GM18498 (cell line): ENCODE results near the gene TAT.

Experiments used
- ATAC-seq: cut with Tn5 transposase; IDR thresholded peaks from one replicate; pipeline ENCODE4 v1.9.1; 2021; ENCODE audit warnings: mild to moderate bottlenecking, moderate library complexity; ENCODE audit not compliant: unreplicated experiment

Gene TAT

DNA sequence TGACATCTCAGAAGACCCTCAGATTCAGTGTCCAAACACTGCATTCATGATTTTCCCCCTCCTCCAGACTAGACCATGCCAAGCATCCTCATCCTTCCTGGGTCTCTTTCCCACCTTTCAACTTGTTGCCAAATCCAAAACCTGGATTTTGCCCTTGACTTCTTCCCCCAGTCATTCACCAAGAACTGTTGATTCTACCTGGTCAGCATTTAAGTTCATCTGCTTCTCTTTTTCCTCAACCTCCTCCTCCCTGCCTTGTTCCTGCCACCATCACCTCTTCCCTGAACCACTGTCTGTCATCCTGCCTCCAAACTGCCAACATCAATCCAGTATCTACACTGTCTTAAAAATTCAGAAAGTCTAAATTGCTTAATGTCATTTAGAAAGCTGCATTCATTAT is 29.7 kb downstream of the TAT start:
- ATAC-seq, result no peak

DNA sequence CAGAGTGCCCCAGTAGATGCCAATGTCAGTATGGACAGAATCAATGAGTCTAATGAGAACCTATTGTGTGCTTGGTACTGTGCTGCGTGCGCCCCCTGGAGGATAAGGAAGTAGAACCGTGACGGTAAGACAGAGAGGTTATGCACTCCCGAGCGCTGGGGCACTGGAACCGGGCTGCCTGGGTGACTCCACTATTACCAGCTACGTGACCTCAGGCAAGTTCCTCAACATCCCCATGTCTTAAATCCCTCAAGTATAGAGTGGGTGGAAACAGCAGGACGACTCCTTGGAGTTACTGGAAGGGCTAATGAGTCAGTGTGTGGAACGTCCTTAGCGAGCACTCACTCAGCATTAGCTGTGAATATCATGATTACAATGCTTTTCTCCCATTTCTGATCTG is 34.5 kb downstream of the TAT start:
- ATAC-seq, result peak; percentile 75

DNA sequence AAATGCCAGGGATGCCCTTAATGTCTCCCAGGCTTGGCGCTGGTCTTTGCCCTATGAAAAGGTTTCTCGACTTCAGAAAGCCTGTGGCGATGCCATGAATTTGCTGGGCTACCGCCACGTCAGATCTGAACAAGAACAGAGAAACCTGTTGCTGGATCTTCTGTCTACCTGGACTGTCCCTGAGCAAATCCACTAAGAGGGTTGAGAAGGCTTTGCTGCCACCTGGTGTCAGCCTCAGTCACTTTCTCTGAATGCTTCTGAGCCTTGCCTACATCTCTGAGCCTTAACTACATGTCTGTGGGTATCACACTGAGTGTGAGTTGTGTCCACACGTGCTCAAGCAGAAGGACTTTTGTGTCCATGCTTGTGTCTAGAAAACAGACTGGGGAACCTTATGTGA is 39.2 kb downstream of the TAT start:
- ATAC-seq, result no peak

DNA sequence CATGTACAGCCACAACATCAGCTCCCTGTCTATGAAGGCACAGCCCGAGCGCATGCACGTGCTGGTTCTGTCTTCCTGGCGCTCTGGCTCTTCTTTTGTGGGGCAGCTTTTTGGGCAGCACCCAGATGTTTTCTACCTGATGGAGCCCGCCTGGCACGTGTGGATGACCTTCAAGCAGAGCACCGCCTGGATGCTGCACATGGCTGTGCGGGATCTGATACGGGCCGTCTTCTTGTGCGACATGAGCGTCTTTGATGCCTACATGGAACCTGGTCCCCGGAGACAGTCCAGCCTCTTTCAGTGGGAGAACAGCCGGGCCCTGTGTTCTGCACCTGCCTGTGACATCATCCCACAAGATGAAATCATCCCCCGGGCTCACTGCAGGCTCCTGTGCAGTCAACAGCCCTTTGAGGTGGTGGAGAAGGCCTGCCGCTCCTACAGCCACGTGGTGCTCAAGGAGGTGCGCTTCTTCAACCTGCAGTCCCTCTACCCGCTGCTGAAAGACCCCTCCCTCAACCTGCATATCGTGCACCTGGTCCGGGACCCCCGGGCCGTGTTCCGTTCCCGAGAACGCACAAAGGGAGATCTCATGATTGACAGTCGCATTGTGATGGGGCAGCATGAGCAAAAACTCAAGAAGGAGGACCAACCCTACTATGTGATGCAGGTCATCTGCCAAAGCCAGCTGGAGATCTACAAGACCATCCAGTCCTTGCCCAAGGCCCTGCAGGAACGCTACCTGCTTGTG is 40.0 kb downstream of the TAT start:
- ATAC-seq, result no peak

DNA sequence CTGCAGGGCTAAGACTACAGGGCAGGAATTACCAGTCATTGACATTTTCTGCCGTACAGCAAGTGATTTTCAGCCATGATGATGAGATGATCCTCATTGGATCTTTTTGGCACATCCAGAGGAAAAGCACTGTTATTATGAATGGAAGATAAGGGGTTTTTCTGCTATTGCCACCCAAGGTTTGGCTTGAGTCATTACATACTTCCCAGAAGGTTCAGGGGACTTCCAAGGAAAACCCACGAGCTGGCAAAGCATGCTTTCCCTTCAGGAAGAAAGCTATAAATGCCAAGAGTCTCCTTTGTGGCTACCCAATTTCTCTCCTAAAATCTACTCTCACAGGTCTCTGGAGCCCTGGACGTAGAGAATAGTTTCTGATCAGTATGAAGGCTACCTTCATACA is 44.5 kb downstream of the TAT start:
- no peak for ATAC-seq

DNA sequence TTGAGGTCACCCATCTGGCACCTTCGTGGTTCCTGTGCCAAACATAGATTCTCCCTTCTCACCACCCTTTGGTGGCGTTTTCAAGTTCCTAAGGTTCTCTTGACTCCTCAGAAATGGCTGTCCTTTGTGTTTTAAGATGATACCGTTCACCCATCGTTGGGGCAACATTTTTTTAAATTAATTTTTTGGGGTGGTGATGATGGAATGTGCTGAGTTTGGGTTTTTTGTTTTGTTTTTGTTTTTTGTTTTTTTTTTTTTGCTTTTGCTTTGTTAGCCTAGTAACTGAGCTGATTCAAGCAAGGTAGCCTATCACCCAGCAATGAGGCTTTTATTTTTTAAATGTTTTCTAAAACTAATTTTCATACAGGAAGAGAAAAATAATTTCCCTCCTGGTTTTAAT is 48.0 kb downstream of the TAT start:
- ATAC-seq, result no peak

DNA sequence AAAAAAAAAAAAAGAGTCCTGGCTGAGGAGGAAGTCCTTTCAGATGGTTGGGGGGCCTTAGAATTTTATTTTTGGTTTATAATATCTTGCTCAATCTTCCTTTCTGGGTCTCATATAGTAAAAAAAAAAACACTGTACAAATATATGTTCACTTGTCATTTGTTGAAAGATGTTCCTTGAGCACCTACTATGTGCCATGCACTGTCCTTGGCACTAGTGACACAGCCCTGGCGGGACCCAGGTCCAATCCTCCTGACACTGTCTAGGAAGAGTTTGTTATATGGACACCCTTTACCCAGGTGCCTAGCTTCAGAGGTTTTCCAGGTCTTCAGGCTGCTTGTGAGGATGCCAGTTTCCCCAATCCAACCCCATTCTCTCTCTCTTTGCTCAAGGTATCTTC is 48.6 kb downstream of the TAT start:
- ATAC-seq, result no peak

DNA sequence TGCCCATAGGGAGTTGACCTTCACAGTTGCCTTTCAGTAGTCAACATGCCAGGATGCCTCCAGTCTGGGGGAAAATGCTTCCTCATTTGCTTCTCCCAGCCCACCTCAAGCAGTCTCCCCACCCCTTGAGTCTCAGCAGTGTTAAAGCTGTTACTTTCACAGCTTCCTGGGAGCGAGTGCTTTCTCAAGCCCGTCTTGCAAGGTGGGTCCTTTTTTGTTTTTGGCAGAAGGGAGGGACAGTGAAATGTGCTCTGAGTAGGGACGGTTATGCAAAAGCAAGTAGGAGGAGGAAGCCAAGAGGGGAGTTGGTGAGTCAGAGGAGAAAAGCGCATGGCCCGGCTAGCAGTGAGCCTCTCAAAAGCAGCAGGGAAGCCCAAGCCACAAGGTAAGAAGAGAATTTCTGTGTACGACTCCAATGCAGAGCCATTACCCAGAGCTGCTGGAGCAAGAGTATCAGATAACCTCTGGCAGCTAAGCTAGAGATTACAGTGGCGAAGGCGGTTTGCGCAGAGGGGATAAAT is 50.7 kb downstream of the TAT start, which contains the start of gene CHST4:
Gene CHST4 (plus strand): TSS at position 316 of the 521 bp plus-strand sequence. CDS start 10,252 bp downstream, outside the sequence.
- ATAC-seq, result no peak

DNA sequence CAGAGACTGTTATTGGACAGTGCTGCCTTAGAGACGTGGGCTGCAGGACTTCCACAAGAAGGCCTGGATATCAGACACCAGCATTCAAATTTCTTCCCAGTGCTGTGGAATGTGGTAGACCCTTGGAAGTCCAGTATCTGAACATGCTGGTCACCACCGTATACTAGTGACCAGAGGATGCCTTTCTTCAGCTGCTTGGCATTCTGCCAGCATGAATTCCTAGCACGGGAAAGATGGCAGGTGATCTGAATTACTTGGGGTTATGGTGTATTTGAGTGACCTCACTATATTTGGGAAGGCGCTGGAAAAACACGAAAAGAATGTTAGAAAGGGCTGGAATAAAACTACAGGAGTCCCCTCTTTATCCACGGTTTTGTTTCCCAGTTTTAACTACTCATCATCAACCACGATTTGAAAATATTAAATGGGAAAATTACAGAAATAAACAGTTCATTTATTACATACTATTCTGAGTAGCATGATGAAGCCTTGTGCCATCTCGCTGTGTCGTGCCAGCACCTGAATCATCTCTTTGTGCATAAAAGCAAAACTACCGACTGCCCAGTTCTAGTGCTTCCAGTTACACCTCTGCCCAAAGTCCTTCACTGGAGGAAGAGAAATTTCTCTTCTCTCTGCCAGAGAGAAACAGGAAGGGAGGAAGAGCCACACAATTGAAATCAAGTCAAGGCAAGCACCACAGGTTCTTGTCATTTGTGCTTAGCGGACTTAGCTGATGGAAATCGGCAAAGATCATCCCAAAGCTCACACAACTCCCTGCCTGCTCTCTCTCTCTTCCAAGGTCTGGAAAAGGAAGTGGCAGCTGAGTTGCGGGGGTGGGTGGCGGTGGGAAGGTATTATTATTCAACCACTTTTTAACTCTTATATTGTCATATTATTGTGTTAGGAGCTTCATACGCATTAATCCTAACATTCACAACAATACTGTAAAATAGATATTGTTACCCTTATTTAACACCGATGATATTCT is 52.0 kb downstream of the TAT start:
- no peak for ATAC-seq

DNA sequence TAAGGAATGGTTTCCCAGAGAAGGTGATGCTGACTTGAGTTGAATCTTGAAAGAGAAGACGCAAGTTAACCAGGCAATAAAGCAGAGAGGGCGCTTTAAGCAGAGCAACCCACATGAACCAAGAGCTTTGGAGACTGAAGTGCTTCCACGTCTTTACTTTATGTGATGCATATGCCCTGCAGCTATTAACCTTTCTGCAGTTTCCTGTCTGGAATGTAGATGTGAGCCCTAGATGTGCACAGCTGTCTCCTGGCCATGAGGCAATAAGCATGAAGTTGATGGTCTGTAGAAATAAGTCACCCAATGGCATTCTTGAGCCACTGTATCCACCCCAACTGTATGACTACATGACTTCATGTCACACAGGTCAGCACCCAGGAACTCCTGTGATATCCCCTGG is 56.3 kb downstream of the TAT start:
- no peak for ATAC-seq
